Ovary (tissue), 9 donors: ENCODE measurements around the gene GPR84. TPM values are rescaled to one million over a fixed set of nuclear protein-coding genes. Genes with fewer than 3 reads are reported as not detected.

Source experiments
- DNase-seq, 5 donors: peaks; one replicate each; pipeline ENCODE4 v3.0.0-alpha.2; 2019 to 2020
- H3K27ac ChIP-seq, 2 donors: fragments of 200-600 bp; one replicate each; pipeline versions ENCODE4 v1.5.1 to v1.8.0; 2019 to 2022
- H3K27me3 ChIP-seq: fragments of 200-600 bp; one replicate; pipeline ENCODE4 v1.8.0; 2022
- H3K36me3 ChIP-seq: fragments of 200-600 bp; sonication (generic); one replicate; pipeline ENCODE4 v1.5.1; 2019
- H3K4me1 ChIP-seq: one replicate; pipeline ENCODE4 v1.8.1; 2013; ENCODE audit warnings: mild to moderate bottlenecking, moderate library complexity; ENCODE audit not compliant: insufficient read depth
- H3K4me3 ChIP-seq: fragments of 200-600 bp; sonication (generic); one replicate; pipeline ENCODE4 v1.5.1; 2017
- H3K9me3 ChIP-seq, 2 donors: fragments of 200-600 bp in 1 of 2; sonication (generic) in 1 of 2; one replicate each; pipeline versions ENCODE4 v1.5.1 to v1.8.1; 2013 to 2019; ENCODE audit warnings: mild to moderate bottlenecking in 1 of 2, moderate library complexity in 1 of 2
- CTCF ChIP-seq, 3 donors: fragments of 450-650 bp in 2 of 3; fragments of 200-600 bp in 1 of 3; IDR thresholded peaks; one replicate each; pipeline versions ENCODE4 v1.5.1 to v1.8.0; 2016 to 2022; ENCODE audit warnings: antibody characterized with exemption in 3 of 3, mild to moderate bottlenecking in 1 of 3
- EP300 ChIP-seq: sonication (generic); formaldehyde crosslinking; IDR thresholded peaks from one replicate; pipeline ENCODE4 v1.6.1; 2017; ENCODE audit warnings: antibody characterized with exemption
- POLR2A ChIP-seq: fragments of 450-650 bp; IDR thresholded peaks from one replicate; pipeline ENCODE4 v1.6.1; 2017; ENCODE audit warnings: antibody characterized with exemption, mild to moderate bottlenecking, moderate library complexity
- WGBS, 3 donors: extraction: QIAGEN DNeasy Blood & Tissue Kit in 1 of 3; methylation state at CpG; one replicate each; pipeline versions ENCODE4 v1.1.5 to v1.1.7; 2013 to 2017; 5-methylcytosine and 5-hydroxymethylcytosine counted together
- intact Hi-C, 4 donors: fragments of 100-400 bp; cut with DNase I; formaldehyde crosslinking; loops; one replicate each; pipeline versions ENCODE4 v1.11.0 to v1.15.1; 2022 to 2023
- polyA plus RNA-seq, 2 donors: library from polyadenylated mRNA; stranded (reverse); fragments of 200-250 nt in 1 of 2; fragments of 350-450 nt in 1 of 2; fragmentation: Illumina TruSeq in 1 of 2; extraction: RNeasy Lipid Tissue Mini Kit (QIAGEN cat#74804) in 1 of 2; gene quantifications; one replicate each; pipeline ENCODE4 v1.2.3, GENCODE V29; 2013 to 2014
- total RNA-seq, 7 donors: library from RNA; depleted of rRNA in 2 of 7; stranded (reverse); fragments of >200 nt in 2 of 7; fragmentation: NEBNext Ultra II Directional in 3 of 7; extraction: Animal tissue kit (Norgen Biotek cat#: 25700) in 3 of 7; gene quantifications; one replicate each; pipeline versions ENCODE4 v1.1.0 to v1.2.4, GENCODE V29; 2016 to 2023
- donor health status: DM: no; HTN: no; CAD: no; lungs with moderate emphysema.
- donor health status: DM: no; HTN: no; CAD: no.
- donor health status: Bipolar disorder and iron deficiency.
- donor health status: DM: yes; HTN: yes; CAD: no.
- donor health status: DM: no; HTN: no; CAD: no.
- donor health status: DM: yes; HTN: yes; CAD: no.

Gene GPR84
- total and polyA plus RNA-seq, 9 donors: 0.12 to 3.1 (median 0.42) TPM

GRCh38 chr12:54398218-54398617, 33.9 kb upstream of the GPR84 start:
- no peak for TF ChIP-seq POLR2A
- TF ChIP-seq EP300: no peak
- no peak for TF ChIP-seq CTCF (IDR thresholded peaks at IDR 0.05)
- no peak for DNase-seq
- no peak overlapping the region for H3K4me3 ChIP-seq
- intact Hi-C loops: loop anchor here in 1 of 4 donors (5.0 kb wide), 1 partner anchor 39 kb away; no protein-coding TSS in a partner anchor
- no peaks in the 10 kb centered on the region for H3K36me3 ChIP-seq
- no peaks in the 10 kb centered on the region for H3K27me3 ChIP-seq
- no peak overlapping the region for H3K27ac ChIP-seq
- no peaks in the 10 kb centered on the region for H3K9me3 ChIP-seq
- WGBS, 3 donors: 92 to 95% (median 94%) methylated on average over 2 of the region's 2 CpGs
- H3K4me1 ChIP-seq: no peaks in the 10 kb centered on the region

GRCh38 chr12:54397157-54397556, 32.9 kb upstream of the GPR84 start:
- TF ChIP-seq EP300 (no peak), POLR2A (no peak), CTCF (IDR thresholded peaks at IDR 0.05) (no peak)
- no peaks in the 10 kb centered on the region for H3K9me3 ChIP-seq
- no peak overlapping the region for H3K4me3 ChIP-seq
- no peaks in the 10 kb centered on the region for H3K36me3 ChIP-seq
- no peaks in the 10 kb centered on the region for H3K27me3 ChIP-seq
- no peak overlapping the region for H3K27ac ChIP-seq
- intact Hi-C loops: loop anchor here in 1 of 4 donors (5.0 kb wide), 1 partner anchor 40 kb away; no protein-coding TSS in a partner anchor
- WGBS, 3 donors: 87 to 95% (median 91%) methylated on average over 1 of the region's 1 CpG
- DNase-seq: no peak
- H3K4me1 ChIP-seq: no peaks in the 10 kb centered on the region

GRCh38 chr12:54395545-54395944, 31.3 kb upstream of the GPR84 start:
- Histone ChIP-seq H3K36me3 (no peaks in the 10 kb centered on the region), H3K27me3 (no peaks in the 10 kb centered on the region), H3K27ac (no peak overlapping the region), H3K4me1 (peaks cover 2% of the 10 kb centered on the region), H3K9me3 (no peaks in the 10 kb centered on the region), H3K4me3 (no peak overlapping the region)
- TF ChIP-seq EP300: no peak
- TF ChIP-seq POLR2A: no peak
- no peak for TF ChIP-seq CTCF (IDR thresholded peaks at IDR 0.05)
- intact Hi-C loops: loop anchor here in 1 of 4 donors (5.0 kb wide), 1 partner anchor 42 kb away; no protein-coding TSS in a partner anchor
- DNase-seq: no peak

- H3K4me1 ChIP-seq: peaks cover 2% of the 10 kb centered on the region
- H3K27me3 ChIP-seq: no peaks in the 10 kb centered on the region
- no peaks in the 10 kb centered on the region for H3K9me3 ChIP-seq
- H3K27ac ChIP-seq: no peak overlapping the region
- WGBS, 3 donors: 86 to 93% (median 86%) methylated on average over 1 of the region's 1 CpG
- intact Hi-C loops: loop anchor here in 1 of 4 donors (5.0 kb wide), 1 partner anchor 42 kb away; no protein-coding TSS in a partner anchor
- H3K4me3 ChIP-seq: no peak overlapping the region
- H3K36me3 ChIP-seq: no peaks in the 10 kb centered on the region
- TF ChIP-seq EP300: no peak
- TF ChIP-seq CTCF (IDR thresholded peaks at IDR 0.05): no peak
- TF ChIP-seq POLR2A: no peak
- DNase-seq: no peak
These were observed 30.7 kb upstream of the GPR84 start for GRCh38 chr12:54394986-54395385.
